ENCODE results near the gene ZBP1.
A peak's percentile ranks its signal among the peaks of the same experiment; 100 is the strongest.

The ZBP1 gene

DNA sequence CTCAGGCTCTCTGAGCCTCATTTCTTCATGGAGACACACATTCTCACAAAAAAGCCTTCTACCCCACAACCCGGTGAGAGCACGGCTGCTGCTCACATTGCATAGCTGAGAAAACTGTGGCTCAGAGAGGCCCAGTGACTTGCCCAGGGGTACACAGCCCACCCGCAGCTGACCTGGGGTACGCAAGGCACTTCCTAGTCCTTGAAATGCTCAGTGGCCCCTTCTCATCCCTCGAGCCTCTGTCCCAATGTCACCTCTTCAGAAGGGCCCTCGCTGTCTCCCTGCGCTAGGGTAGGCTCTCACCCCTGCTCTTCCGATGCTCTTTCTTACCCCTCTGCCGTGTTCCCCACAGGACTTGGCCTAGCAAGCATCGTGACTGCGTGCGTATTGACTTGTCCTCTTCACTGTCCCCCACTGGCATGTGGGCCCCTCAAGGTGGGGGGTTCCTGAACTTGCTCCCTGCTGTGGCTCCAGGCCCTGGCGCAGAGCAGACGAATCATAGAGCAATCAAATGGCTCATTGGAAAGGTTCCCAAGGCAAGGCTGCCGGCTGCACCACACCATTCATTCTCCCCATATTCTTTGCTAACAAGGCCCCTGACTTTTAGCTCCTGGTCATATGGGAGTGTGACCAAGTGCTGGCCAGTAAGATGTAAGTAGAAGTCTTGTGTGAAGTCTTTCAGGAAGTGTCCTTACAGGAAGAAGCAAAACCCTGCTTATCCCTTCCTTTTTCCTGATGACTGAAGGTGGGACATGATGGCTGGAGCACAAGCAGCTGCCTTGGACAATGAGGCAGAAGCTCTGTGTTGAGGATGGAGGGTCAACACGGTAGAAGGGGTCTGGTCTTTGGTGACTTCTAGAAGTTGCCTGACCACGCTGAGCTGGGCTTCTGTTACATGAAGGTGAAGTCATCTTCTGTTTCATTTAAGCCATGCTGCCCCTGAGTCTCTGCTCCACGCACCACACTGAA lies 36.7 kb downstream of the ZBP1 start:
- DNase-seq, result no peak

DNA sequence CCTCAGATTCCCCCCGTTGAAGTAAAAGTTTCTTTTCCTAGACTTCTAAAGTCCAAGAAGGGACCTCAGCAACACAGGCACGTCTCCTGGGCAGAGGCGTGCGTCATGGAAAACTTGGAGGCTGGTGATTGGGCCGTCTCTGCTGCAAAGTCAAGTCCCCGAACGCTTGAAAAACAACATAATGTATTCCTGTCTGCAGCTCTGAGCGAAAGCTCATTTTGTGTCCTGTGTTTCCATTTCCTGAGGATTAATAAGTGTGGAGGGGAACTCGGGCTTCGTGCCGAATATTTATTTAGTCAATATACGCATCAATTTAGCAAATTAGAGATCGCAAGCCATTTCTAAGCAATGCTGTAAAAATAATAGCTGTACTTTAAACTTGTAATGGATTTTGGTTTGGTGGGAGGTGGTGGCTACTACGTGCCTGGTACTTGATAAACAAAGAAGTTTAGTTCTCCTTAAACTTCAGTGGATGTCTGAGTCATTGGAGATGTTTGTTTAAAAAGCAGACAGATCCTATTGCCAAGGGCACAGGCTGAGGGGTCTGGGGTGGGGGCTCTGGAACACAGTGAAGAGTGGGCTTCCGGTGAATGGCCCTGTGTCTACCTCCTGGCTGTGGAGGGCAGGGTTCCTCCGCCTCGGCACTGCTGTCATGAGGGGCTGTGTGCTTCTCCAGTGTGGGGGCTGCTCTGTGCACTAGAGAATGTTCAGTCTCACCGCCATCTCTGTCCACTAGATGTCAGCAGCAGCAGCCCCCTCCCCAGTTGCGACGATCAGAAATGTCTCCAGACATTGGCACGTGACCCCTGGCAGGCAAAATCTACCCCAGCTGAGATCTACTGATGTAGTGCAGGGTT lies 37.6 kb downstream of the ZBP1 start:
- DNase-seq, result no peak

DNA sequence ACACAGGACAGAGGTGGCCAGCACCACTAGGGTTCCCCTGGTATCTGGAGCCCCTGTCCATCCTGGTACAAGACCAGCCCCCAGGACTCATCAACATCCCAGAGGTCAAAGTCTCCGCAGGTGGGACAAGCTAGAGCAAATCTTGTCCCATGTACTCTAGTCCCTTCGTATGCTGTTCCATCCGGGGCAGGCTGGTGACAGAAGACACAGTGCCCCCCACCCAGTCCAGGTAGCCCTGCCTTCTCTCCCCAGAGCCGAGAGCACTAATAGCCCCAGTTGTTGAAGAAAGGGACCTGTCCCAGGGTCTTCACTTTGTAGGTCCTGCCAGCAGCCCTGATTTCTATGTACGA lies 38.2 kb downstream of the ZBP1 start:
- no peak for DNase-seq

DNA sequence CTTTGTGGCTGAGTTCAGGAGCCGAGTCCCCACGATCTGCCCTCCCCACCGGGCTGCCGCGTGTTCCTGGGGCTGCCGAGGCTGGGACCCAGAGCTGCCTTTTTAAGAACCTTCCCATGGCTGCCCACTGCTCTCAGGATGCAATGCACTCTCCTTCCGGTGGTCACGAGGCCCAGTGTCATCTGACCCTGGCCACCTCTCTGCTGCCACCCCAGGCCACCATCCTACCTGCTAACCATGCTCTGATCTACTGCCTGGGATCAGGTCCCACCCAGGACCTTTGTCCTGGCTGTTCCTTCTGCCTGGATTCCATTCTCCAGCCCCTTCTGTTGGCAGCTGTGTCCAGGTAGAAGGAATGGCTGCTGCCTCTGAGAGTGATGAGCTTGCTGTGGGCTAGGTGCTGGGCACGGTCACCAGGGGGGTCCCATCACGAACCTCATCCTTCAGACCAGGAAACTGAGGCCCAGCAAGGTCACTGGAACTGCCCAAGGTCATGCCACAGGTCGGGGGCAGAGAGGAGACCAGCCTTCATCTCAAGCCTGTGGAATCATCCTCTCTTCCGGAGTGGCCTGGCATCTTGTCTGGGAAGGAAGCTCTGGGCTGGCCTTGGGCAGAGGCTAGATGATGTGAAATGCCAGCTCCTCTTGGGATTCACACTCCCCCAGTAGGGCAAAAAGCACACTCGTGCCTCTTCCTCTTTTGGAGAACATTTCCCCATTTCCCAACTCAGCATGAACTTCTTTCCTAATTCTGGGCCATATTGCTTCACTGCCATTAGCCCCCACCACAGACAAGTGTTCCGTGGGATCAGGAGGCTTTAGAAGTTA lies 38.8 kb downstream of the ZBP1 start:
- no peak for DNase-seq

DNA sequence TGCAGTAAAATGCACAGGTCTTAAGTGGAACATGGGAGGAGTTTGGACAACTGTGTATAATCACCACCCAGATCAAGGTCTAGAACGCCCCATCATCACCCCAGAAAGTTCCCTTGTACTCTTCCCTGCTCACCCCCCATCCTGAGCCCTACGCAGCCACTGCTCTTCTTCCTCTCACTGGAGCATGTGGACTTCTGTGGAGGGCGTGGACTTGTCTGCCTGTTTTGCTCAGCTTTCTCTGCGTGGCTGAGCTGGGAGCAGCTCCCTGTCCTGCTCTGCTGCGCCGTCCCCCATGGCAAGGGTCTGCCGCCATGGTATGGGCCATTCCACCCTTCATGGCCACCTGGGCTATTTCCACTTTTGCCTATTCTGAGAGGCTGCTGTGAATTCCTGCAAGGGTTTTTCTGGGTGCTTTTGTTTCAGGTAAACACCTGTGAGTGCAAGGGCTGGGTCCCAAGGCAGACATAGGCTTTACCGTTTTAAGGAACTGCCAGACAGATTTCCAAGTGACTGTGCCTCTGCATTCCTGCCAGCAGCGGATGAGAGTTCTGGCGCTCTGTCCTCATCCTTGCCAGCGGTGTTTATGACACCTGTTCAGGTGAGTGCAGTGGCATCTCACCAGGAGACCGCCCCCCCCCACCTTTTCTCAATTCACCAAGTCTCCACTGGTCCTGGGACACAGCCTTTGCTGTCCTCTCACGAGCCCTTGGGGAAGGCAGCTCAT lies 39.6 kb downstream of the ZBP1 start:
- DNase-seq, result no peak

DNA sequence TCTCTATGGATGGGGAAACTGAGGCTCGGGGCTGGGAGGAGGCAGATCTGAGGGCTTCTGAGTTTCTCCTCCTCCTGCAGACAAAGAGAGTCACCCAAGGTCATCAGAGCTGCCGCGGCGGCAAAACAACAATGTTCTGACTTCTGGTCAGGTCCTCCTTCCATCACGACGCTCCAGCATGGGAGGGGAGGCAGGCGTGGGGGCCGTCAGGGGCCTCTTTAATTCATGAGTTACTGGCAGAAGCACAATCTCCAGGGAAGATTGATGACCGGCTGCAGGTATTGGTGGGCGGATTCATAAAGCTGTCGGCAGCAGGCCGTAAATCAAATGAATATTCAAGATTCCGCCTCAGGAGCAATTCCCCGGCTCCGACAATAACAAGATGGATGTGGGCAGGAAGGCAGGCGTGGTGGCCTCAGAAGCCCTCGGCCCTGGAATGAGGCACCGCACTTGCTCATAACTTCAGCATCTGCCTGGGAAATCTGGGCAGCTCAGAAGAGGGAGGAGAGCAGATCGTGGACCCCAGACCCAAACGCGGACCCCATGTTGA lies 40.3 kb downstream of the ZBP1 start:
- peak; percentile 49 for DNase-seq

DNA sequence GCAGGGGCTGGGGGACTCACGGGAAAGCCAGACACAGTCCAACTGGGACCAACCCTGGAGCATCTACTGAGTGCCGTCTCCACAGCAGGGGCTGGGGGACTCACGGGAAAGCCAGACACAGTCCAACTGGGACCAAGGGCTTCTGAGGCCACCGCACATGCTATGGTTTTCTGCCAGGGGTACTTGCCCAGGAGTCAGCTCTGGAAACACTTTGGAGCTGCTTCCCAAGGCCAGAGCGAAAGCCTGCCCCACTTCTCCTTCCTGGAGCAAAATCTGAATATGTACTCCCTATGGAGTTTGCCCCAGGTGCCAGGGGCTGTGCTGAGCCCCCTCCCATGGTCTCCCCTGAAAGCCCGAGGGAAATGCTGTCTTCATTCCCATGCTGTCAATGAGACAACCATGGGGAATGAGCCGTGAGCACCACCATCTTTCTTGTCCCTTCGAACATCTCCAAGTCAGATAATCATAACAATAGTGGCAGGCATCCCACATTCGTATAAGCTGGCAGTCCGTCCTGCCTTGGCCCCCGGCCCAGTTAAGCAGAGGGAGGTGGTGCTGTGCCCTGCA lies 40.8 kb downstream of the ZBP1 start:
- no peak for DNase-seq

DNA sequence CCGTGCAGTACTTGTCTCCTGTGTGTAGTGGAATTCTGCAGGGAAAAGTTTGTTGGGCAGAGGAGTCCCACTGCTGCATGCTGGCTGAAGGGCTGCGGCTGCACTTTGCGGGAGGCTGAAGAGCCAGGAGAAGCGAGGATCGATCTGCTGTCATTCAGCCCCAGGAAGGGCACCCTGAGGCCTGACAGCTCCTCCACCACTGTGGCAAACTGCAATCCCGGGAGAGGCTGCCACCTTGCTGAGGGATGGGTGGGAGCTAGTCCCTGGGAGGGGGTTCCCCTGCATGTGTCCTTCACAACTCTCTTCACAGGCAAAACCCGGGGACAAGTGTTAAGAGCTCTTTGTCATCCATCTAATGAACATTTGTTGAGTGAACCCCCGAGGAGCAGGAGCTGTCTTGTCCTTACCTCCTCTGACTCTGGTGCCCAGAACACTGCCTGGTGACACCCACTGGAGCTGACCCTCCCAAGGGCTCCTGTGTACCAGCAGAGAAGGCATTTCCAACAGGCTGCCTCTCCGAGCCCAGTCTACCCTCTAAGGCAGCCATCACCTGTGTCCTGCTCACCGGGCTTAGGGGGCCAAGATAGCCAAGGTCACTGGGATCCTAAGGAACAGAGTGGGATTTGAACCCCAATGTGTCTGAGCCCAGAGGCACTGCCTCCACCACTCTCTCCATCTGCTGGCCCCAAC lies 41.6 kb downstream of the ZBP1 start:
- no peak for DNase-seq

DNA sequence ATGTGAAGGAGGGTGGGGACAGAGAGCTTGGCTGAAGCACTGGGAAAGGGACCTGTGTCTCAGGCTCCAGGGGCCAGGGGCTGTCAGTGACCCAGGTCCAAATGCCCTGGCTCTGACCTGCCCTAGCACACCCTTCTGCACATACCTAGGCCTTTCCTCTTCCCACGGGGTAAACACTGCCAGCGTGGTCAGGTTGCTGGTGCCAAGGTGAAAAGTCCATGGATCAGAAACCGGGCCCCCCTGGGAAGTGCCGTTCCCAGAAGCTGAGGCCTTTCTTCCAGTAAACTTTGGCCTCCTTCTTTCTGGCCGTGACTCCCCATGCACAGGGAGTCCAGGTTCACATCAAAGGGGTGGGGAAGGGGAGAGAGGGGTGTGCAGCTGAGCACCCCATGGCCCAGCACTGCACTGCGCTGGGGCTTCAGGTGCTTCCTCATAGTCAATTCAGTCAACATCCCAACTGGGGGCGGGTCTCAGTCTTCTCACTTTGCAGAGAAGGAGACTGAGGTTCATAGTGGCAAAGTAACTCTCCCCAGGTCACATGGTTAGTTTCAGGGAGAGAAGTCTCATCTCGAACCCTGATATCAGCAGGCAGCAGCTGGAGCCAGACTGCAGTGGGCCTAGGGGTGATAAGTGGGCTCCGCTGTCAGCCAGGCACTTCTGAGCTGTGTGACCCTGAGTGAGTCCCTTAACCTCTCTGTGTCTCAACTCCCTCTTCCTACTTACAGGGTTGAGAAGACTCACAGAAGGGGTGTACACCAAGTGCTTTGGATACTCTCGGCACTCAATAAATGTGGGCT lies 42.3 kb downstream of the ZBP1 start:
- no peak for DNase-seq

DNA sequence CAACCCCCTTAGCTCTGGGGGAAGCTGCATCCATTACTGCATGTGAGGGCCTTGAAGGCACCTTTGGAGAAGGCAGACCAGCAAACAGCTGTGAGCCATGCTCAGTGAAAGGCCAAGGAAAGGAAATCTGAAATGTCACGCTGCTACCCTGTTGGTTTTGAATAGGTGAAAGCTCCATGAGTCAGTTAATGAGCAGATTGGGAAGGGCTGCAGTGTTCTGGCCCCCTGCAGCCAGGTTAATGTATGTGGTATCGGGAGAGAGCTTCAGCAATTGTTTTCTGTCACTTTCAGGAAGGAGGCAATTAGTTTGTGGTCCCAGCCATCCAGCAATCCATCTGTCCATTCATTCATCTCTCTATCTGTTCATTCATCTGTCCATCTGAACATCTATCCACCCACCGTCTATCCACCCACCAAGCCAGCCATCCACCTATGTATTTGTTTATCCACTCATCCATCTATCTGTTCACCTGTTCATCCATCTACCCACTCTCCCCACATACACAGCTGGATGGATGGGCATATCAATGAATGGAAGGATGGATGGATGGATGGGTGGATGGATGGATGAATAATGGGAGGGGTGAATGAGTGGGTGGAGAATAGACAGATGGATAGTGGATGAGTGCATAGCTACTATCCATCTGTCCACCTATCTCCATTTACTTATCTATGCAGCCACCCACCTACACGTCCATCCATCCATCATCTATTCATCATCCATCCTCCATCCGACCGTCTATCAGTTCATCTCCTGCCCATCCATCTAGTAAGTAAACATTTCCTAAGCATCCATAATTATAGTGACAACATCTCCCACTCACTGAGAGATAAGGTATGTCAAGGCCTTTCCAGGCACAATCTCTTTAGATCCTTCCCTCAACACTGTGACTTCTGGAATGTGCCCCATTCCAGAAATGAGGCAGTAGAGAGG lies 43.3 kb downstream of the ZBP1 start:
- no peak for DNase-seq

DNA sequence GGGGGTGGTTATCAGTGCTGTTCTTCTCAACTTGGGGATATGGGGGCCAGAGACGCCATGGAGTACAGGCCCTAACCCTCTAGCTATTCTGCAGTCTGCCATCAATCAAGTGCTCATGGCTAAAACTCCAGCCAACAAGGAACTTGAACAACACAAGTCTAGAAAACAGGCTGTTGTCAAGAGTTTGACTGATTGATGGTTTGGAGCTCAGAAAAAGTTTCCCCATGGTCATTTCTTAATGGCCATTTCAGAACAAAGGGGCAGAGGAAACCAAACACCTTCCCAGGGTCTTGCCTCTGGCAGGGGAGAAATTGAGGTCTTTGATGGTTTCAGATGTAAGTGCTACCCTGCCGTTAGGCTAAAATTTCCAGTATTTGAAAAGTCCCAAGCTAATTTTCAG lies 44.2 kb downstream of the ZBP1 start:
- no peak for DNase-seq

DNA sequence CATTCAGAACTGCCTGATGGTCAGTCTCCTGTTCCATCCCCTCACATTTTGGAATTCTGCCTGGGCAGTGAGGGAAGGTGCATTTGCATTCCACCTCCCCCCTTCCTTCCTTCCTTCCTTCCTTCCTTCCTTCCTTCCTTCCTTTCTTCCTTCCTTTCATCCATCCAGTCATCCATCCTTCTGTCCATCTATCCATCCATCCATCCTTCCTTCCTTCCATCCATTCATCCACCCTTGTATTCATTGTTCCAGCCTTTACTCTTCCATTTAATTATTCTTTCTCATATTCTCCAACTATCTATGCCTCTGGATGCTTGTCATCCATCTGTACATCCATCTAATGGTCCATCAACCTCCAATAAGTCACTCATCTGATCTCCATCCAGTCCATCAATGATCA lies 45.3 kb downstream of the ZBP1 start:
- DNase-seq, result no peak

DNA sequence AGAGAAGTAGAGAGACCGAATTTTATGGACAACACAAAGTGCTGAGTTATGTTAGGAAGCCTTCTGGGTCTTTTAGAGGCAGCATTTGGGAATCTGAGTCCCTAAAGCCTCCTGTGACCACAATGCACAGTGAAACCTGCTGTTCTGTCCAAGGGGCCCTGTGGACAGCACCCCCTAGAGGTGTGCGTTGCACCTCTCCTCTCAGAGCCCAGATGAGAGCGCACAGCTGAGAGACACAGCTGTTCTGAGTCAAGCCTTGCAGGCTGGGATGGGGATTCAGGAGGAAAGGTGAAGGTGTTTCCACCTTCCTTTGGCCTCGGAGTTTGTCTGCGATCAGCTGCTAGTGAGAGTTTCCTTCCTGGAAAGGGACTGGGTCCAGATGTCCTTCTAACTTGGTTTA lies 46.3 kb downstream of the ZBP1 start:
- no peak for DNase-seq

DNA sequence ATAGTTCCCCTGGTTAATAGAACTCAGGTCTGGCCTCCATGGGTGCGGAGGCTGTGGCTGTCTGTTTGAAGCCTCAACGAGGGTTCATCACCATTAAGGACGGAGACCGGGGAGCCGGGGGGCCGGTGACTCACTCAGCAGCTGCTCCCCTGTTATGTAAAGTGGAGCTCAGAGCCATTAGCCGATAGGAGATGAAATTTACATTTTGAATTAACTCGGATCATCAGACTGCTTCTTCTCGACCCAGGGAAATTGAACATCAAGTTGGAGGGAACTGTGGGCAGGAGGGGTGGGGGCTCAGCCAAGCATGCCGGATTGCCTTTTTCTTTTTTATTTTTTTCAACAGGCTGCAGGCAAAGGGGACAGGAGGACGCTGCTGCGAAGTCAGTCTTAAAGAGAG lies 47.0 kb downstream of the ZBP1 start:
- no peak for DNase-seq

DNA sequence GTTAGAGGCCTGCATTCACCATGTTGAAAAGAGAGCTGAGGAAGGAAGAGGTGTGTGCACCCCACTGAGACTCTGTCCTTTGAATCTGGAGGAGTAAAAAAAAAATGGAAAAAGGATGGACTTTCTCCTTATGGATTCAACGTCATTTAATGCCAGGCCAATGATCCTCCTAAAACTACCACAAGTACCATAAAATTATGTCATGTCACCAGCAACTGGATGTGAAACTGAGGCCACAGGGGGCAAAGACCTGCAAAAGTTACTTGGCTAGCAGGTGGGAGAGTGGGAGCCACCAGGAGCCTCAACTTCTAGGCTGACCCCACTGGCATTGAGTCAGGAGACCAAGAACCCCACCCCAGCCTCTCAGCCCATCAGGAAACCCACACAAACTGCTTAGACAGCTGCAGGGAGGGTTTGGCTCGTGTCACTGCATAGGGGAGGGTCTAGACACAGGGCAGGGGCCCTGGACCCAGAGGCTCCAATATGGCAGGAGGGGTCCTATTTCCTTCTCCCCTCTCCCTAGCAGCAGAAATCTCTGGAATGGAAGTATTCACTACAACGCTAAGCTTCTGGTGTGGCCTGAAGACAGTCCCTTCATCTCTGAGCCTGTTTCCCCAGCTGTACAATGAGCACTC lies 48.3 kb downstream of the ZBP1 start:
- no peak for DNase-seq

DNA sequence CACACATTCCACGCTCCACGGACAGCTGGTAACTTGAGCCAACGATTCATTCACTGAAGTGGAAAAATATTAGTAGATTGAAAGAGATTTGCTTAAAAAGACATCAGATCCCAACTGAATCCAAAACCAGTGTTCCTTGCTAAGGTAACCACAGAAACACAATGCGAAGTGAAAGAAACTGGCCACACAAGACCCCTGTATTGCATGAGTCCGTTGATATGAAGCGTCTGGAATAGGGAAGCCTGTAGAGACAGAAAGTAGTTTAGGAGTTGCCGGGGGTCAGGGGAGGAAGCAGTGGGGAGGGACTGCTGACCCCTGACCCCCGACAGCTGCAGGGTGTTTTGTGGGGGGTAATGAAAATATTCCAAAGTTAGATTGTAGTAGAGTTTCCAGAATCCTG lies 49.3 kb downstream of the ZBP1 start:
- no peak for DNase-seq

DNA sequence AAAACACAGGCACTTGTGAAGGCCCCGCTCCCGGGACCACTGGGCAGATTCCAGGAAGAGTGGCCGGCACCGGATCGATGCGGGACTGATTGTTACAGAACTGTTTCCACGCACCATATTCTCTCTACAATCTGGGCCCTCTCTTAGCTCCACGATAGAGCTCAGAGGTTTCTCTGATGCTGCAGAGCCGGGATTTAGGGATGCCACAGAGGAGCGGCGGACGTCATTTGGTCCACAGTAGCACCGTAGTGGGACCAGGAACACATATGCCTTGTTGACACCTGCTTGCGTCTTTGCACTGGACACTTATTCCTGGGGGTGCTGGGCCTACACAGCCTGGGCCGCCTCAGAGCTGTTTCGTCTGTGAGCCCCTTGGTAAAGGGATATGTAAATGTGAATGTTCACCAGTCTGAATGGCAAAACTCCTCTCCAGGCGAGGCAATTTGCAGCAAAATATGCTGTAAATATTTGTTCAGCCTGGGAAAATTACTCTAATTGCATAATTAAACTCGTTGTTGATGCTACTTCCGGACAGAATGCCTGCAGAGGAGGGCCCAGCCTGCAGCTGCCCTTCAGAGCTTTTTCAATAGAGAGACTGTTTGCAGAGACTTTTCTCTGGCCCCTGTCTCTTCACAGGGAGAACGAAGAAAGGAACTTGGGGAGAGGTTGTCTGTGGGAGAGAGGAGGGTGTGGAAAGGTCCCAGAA lies 49.9 kb downstream of the ZBP1 start:
- DNase-seq, result peak; percentile 93

DNA sequence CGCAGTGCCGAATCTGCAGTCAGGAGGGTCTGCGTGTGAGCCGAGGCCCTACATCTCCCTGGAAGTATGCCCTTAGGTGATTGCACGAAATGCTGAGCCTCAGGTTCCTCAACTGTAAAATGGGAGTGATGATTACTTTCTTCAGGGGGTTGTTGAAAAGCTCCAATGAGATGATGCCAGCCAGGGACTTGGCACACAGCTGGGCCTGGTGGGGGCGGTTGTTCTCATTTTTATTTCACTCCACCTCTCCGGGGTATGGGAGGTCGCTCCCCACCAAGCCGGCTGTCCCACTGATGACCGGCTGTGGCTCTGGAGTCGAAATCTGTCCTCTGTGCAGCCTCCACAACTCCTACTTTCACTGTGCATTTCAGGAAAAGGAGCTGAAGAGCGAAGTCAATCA lies 51.3 kb downstream of the ZBP1 start:
- no peak for DNase-seq

Measured in NCI-H1417 treated with DMSO at 0.1 percent for 48 hours (cell line).